Left forelimb (tissue), 1 donor: Measurements from ENCODE around the gene CHTF8.

ENCODE experiments used
- DNase-seq: peaks from one replicate; pipeline ENCODE4 v3.0.0-alpha.2; 2018; ENCODE audit warnings: low spot score

The CHTF8 gene

DNA sequence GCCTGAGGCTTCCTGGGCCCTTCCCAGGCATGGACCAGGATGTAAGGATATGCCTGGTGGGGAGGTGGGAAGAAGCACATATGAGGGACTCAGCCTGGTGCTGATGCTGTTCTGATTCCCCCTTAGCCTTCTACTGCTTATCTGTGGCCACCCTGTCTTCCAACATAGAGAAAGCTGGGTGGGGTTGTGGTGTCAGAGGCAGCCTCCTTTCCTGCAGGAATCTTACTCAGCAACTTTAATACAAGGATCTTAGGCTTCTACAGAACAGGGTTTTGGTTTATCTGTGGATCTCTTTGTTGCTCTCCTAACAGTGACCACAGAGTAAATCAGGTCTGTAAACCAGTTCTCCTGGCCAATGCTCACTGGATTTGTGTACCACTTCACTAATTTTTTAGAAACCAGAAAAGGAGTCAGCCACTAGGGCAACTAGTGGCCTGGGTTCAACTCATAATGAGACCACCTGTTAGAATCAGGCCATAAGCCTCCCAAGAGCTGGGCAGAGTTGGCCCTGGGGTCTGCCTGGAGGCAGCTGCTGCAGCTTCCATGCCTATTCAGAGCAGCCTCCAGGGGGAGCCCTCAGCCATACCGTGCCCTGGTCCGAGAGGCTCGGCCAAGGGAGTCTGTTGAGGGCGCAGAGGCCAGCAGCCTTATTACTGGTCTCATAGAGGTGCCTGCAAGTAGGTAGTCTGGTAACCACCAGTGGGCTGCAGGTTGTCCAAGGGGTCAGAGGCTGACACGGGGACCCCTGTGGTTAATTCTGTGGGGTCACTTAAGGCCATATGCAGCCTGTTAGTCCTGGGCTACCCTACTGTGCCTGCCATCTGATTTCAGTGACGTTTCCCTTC lies 19.9 kb downstream of the CHTF8 start:
- no peak for DNase-seq

GRCh38 chr16:69111876-69112230 lies 20.5 kb downstream of the CHTF8 start:
- DNase-seq, result no peak

DNA sequence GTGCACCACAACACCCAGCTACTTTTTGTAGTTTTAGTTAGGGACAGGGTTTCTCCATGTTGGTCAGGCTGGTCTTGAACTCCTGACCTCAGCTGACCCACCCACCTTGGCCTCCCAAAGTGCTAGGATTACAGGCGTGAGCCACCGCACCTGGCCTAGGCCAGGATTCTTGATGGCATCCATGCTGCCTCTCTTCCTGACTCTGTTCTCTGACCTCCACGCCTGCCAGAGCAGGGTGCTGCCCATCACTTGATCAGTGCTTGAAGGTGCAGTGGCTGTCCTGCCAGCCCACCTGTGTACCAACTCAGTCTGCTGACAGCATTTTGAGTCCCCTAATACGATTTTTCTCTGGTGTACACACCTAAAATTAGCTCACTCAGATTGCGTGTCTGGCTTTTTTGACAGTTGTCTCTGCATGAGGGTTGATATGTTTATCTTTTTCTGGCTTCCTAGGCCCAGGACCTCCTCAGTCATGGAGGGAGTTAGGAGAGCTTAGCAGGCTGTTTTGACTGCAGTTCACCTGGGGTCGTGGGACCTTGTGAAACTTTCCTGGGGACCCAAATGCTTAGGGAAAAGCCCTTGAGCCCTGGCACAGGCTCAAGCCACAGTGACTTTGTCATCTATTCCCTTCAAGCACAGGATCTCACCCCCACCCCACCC lies 21.0 kb downstream of the CHTF8 start:
- DNase-seq, result no peak

DNA sequence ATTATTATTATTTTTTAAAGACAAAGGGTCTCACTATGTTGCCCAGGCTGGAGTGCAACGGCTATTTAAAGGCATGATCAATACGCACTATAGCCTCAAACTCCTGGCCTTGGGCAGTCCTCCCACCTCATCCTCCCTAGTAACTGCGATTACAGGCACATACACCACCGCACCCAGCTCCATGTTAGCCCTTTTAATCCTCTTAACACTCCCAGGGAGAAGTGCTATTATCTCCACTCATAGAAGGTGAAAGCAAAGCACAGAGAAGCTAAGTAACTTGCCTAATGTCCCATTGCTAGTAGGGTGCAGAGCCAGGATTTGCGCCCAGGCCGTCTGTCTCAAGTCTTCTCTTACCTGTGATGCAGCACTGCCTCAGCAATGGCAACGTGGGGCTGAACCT lies 22.0 kb downstream of the CHTF8 start:
- no peak for DNase-seq

DNA sequence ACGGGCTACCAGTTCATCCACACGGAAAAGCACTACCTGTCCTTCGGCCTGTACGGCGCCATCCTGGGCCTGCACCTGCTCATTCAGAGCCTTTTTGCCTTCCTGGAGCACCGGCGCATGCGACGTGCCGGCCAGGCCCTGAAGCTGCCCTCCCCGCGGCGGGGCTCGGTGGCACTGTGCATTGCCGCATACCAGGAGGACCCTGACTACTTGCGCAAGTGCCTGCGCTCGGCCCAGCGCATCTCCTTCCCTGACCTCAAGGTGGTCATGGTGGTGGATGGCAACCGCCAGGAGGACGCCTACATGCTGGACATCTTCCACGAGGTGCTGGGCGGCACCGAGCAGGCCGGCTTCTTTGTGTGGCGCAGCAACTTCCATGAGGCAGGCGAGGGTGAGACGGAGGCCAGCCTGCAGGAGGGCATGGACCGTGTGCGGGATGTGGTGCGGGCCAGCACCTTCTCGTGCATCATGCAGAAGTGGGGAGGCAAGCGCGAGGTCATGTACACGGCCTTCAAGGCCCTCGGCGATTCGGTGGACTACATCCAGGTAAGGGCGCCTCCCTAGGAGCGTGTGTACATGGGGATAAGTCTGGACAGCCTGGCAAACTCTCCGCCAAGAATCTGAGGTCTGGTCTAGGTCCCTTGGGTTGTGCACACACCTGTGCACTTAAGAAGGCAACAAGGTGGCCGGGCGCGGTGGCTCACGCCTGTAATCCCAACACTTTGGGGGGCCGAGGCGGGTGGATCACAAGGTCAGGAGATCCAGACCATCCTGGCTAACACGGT lies 22.7 kb downstream of the CHTF8 start:
- DNase-seq, result no peak

GRCh38 chr16:69108905-69109252 lies 23.5 kb downstream of the CHTF8 start:
- no peak for DNase-seq

DNA sequence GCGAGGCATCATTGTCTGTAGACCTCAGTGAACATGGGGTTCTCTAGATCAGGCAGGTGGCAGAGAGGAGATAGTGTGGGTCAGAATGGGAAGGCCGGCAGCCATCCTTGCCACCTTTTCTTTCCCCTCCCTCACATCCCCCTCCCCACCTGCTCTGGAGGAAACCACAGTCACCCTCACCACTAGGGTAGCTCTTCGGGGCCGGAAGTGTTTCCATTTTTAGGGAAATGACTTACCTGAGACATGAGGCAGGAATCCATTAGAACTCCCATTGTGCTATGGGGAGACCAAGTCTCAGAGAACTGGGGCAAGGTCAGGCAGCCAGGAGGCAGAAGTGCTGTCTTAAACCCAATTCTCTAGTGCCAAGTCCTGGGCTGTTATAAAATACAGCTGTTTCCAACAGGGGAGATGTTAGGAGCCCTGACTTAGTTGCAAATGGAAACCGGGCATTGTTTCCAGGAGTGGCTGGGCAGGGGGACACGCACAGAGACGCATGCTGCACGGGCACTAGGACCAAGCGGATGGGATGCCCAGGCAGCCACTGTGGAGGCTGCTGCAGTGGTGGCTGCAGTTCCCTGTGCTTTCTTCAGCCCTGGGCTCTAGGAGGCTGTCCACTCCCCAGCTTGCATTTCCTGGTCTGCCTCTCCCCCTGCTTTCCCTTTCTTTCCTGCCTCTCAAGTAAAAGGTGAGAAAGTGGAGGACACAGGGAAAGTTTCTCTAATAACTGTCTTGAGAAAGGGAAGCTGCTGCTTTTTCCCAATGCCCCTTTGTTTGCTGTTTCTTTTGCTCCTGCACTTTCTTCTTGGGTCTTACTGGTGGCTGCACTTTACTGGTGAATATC lies 24.1 kb downstream of the CHTF8 start:
- no peak for DNase-seq

DNA sequence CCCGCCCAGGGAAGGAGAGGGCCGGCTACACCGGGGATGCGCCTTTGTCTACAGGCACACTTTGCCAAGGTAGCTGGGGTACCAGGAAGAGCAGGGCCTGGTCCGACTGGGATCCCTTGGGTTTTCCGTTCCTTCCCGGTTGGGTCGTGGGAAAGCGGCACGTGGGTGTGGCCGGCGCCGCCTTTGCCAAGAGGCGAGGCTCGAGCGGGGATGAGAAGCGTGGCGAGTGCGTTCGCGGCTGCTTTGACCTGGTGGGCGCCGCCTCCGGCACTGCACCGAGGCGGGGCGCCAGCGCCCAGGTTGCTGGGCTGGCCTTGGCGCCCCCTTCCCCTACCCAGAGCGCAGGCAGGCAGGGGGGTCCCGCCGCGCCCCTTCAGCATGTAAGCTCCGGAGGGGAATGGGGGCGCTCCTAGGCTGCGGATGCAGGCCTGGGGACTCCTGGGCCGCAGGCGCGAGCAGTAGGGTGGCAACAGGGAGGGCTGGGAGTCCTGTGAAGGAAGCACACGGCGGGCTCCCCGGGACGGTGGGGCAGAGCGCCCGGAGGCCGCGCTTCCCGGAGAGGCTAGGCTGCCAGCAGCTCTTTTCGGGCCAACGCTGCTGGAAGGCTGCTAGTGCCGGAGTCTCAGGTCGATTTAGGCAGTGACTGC lies 24.9 kb downstream of the CHTF8 start:
- DNase-seq, result no peak

DNA sequence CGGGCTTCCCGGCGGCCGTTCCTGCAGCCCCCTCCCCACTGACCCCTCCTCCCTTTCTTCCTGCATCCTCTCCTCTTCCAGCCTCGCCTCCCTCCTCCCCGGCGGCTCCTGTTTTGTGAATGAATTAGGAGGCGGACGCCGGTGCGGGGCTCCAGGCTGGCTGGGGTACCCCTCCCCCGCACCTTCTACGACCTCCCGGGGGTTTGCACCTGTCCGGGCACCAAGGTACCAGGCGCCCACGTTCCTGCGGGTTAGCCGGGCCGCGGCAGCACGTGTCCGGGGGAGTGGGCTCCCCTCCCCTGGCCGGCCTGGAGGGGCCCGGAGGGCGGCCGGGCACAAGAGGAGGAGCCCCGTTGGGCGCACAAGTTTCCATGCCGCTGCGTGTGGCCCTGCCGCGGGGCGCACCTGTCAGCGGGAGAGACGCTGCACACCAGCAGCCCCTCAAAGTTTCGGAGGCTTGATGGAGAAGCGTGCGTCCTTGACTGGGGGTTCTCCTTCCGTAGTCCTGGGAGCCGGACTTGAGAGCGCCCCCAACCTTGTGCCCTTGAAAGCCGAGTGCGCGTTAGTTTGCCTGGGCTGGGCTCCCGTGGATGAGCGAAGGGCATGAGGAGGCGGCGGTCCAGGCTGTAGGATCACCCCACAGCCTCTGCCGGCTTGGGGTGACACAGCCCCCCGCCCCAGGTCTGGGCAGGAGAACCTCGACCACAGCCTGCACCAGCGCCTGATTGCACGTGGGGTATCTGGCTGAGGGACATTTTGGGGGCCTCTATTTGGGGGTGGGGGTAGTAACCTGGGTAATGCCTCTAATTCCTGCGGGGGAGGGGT lies 25.7 kb downstream of the CHTF8 start:
- no peak for DNase-seq

- DNase-seq, result no peak
Observed at GRCh38 chr16:69105501-69106361, 26.7 kb downstream of the CHTF8 start, which contains the start of gene HAS3. Gene HAS3, plus strand, starts transcription at chr16:69105653. Its CDS starts 3,743 bp downstream, at chr16:69109396.

DNA sequence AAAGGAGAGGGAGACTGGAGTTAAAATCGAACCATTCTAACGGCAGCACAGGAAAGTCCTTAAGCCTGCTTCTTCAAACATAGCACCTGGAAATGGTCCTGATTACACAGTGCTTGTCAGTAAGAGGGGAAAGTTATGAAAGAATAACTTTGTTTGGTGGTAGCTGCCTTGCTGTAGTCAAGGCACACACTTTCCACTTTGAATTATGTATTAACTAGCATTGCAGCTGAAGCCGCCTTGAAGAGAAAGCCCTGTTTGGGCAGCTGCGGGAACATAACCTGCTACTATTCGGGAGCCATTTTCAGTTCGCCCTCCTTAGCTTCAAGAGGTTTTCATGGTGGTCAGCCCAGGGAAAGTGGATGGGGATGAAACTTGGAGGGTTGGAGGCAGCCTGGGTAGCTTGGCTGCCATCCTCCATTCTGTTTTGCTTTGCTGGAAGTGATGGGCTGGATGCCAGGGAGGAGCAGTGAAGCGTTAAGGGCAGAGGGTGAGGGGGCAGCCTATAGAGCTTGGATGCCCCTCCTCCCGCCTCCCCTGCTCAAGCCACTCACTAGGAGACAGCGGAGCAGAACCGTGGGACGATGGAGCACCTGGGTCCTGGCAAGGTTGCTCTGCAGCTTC lies 32.2 kb downstream of the CHTF8 start:
- no peak for DNase-seq

- no peak for DNase-seq
Observed at GRCh38 chr16:69095193-69095592, 37.2 kb downstream of the CHTF8 start.

- DNase-seq, result no peak
Observed at GRCh38 chr16:69094501-69094900, 37.9 kb downstream of the CHTF8 start.

GRCh38 chr16:69093974-69094373 lies 38.4 kb downstream of the CHTF8 start:
- DNase-seq, result no peak

GRCh38 chr16:69089091-69089910 lies 43.1 kb downstream of the CHTF8 start:
- no peak for DNase-seq

DNA sequence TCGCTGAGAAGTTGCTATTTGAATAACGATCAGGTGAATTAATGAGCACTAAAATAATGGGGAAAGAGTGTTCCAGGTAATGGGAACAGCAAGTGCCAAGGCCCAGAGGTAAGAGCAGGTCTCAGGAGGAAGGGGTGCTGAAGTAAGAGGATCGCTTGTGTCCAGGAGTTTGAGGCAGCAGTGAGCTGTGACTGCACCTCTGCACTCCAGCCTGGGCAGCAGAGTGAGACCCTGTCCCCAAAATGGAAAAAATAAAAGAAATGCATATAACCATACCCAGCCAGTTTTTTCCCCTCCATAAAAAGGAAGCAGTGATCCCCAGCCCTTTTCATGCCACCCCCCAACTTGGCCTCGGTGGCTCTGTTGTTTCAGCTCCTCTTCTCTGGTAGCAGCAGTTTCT lies 43.7 kb downstream of the CHTF8 start:
- DNase-seq, result no peak

DNA sequence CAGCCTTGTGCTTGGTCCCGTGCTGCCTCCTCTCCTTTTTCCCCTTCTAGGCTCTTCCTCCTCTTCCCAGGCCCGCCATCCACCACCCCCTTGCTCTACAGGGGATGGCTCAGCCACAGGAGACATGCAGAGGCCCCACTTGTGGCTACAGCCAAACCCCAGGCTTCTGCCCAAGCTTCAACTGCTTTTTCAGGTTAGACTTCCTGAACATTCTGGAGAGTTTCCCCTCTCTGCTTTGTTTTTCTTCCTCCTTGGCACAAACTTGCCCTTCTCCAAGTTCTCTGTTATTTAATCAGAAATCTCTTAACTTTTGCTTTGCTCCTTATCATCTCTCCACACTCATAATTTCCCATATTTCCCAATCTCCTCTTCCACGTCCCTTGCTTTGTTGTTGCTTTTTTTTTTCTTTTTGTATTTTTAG lies 45.2 kb downstream of the CHTF8 start:
- no peak for DNase-seq

- no peak for DNase-seq
Observed at GRCh38 chr16:69085032-69085695, 47.2 kb downstream of the CHTF8 start.
